LNCAP (cell line): Measurements from ENCODE around the gene RAPGEF5.

Source experiments
- CTCF ChIP-seq: fragments of 450-650 bp; IDR thresholded peaks from 2 replicates; pipeline ENCODE4 v1.5.1; 2017; ENCODE audit warnings: mild to moderate bottlenecking

Gene RAPGEF5

GRCh38 chr7:22286436-22286835 lies 70.5 kb downstream of the RAPGEF5 start:
- no peak for TF ChIP-seq CTCF

GRCh38 chr7:22281481-22281880 lies 75.5 kb downstream of the RAPGEF5 start:
- TF ChIP-seq CTCF, result no peak

GRCh38 chr7:22280031-22280430 lies 76.9 kb downstream of the RAPGEF5 start:
- no peak for TF ChIP-seq CTCF

- no peak for TF ChIP-seq CTCF
These were observed 78.3 kb downstream of the RAPGEF5 start for GRCh38 chr7:22278660-22279059.

GRCh38 chr7:22277375-22277774 lies 79.6 kb downstream of the RAPGEF5 start:
- no peak for TF ChIP-seq CTCF

GRCh38 chr7:22275661-22276060 lies 81.3 kb downstream of the RAPGEF5 start:
- no peak for TF ChIP-seq CTCF

- no peak for TF ChIP-seq CTCF
These were observed 85.6 kb downstream of the RAPGEF5 start for GRCh38 chr7:22271311-22271710.

GRCh38 chr7:22270371-22270770 lies 86.6 kb downstream of the RAPGEF5 start:
- no peak for TF ChIP-seq CTCF
